ENCODE data around the gene GNAI3.

The GNAI3 gene

GRCh38 chr1:109548321-109549267 is at the start of gene GNAI3:
GNAI3 (plus strand) TSS chr1:109548615; CDS start chr1:109548721, 106 bp downstream.
- peak; percentile 97 for DNase-seq

DNA sequence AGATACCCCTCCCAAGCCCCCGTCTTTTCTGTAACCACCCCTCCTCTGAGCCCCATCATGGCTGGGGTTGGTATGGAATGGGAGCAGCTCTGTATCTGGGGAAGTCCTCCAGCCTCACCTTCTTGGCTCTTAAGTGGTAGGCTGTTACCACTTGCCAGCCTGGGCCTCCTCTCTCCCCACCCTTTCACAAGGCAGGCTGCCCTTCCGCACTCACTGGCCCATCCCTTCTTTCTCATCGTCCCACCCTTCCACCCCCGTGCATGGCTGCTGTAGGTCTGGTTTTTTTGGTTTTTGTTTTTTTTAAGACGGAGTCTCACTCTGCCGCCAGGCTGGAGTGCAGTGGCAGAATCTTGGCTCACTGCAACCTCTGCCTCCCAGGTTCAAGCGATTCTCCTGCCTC is 49.3 kb upstream of the GNAI3 start:
- no peak for DNase-seq

DNA sequence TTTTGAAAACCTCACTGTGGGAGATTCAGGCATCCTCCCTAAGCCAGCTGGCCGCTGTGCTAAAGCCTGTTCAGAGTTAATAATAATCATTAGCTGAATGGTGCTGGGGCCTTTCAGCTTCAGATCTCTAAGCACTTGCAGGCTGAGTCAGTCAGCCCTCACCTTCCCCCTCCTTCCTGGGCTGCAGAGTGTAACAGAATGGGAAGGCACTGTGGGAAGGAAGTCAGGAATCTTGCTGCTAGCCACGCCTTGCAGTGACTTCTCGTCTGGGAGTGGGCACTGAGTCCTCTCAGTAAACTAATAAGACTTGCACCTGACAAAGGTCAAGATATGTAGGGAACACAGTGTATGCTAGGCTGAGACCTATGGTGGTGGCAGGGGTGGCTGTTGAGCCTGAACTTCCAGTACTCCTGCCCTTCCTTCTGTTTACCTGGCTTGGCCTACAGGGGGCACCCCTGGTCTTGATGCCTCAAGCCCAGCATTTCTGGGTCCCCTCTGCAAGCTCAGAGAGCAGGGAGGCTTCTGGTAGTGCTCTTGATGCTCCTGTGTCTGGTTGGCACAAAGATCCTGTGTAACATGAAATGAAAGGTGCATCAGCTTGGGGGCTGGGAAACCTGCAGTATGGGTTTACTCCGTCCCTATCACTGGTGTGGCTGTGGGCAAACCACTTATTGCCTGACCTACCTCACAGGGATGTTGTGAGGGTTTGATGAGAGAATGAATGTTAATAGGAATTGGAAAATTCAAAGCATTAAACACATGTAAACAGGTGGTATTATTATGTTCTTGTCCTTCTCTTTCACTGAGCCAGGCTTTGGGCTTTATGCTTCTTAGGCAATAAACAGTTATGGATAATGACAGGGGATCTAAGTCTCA is 48.5 kb upstream of the GNAI3 start:
- no peak for DNase-seq

DNA sequence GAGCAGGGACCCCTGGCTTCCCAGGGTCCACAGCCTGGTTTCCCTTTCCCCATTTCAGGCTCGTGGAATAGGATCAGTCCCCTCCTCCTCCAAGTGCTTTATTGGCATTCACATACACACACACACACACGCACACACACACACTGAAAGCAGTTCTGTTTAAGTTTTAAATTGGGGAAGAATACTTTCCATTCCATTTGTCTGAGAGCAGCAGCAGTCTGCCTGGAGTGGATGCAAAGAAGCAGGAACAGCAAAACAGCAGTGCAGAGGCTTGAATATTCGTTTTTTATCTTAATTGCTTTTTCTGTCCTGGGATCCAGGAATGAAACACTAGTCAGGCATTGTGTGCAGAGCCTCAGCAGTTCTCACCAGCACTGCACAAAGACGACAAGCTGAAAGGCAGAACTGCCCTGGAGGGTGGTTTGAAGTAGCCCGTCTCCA is 47.5 kb upstream of the GNAI3 start:
- DNase-seq = no peak

GRCh38 chr1:109501644-109502363 is 46.6 kb upstream of the GNAI3 start:
- DNase-seq = no peak

- no peak for DNase-seq
Measured at GRCh38 chr1:109502364-109502851, 46.0 kb upstream of the GNAI3 start.

GRCh38 chr1:109503935-109504334 is 44.5 kb upstream of the GNAI3 start:
- no peak for DNase-seq

GRCh38 chr1:109504974-109505373 is 43.4 kb upstream of the GNAI3 start:
- no peak for DNase-seq

DNA sequence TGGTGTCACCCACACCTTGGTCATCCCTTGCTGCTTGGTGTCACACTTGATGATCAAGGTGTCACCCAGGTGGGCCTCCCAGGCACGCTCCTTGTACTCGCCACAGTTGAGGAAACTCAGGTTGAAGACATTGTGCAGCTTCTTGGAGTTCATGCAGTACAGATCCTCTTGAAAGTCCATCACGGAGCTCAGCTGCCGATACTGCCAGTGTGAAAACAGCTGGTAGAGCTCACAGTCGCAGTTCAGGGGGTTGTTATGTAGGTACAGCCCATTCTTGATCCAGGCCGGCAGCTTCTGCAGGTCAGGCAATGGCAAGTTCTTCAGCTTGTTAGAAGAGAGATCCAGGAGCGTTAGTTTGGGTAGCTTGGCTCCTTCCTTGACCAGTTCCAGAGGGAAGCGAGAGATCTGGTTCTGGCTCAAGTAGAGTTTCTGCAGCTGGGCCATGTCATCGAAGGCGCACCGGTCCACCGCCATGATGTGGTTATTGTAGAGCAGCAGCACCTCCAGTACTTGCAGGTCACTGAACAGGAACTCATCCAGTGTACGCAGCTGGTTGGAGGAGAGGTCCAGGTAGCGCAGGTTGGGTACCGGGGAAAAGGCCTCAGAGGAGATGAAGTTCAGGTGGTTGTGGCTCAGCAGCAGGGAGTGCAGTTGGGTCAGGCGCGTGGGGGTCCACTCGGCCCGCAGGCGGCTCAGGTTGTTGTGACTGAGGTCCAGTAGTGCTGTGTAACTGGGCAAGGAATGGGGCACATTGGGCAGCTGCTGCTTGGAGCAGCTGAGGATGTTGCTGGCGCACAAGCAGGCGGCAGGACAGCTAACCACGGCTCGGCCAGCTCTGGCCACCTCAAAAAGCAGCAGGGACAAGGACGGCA is 40.2 kb upstream of the GNAI3 start:
- DNase-seq = no peak

GRCh38 chr1:109508873-109509175 is 39.6 kb upstream of the GNAI3 start:
- DNase-seq = no peak

DNA sequence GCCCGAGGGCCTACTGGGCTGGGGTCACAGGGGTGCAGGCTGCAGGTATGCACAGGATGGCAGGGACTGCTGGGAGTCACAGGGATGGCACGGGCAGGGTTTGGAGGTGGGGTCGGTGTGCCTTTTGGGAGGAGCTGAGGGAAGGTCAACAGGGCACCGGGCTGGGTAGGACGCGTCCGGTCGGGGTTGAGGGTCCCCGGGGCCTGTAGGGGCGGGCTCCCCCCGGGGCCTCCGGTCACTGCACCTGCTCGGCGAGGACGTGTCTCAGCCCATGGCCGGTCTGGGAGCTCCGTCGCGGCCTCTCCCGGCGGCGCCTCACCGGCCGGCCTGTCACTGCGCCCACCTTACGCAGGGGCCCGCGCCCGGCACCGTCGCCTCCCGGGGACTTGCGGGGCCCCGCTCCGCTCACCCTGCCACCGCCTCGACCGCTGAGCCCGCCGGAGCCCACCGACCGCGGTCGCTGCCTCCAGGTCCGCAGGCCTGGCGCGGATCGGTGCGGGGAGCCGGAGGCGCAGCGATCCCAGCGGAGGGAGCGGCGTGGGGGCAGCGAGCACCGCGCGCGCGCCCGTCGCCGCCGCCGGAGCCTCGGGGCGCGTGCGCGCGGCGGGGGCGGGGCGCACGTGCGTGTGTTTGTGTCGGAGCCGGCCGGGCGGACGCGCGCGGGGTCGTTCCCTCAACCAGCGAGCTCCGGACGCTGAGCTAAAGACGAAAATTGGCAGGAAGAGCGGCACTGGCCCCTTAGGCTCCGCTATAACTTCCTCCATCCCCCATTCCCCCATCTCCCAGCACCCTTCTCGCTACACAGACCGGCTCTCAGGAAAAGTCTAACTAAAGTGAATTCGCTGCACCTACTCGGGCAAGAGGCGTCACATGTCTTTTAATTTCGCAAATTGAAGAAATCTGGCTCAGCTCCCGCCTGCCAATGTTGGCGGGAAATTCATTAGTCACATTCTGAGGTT is 39.0 kb upstream of the GNAI3 start, which contains the start of gene AMIGO1:
AMIGO1 (minus strand) TSS at position 552 of the 959 bp plus-strand sequence. CDS start 815 bp downstream, outside the sequence.
- DNase-seq = peak; percentile 75

- DNase-seq = no peak
Measured at GRCh38 chr1:109513110-109513710, 35.2 kb upstream of the GNAI3 start.

DNA sequence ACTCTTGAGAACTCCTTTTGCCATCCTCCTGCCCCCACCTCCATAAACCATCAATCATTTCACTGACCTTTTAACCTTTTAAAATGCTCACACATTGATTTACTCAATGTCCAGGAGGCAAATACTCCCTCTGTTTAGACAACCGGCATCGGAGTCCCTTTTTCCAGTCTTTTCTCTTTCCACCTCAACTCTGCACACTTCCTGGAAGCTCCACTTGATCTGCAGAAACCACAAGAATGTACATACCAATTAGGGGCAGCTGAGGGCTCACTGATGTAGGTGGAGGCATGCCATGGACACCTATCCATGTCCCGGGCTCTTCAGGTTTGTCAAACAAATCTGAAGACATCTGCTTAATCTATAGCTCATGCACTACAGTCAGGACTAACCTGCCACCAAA is 33.6 kb upstream of the GNAI3 start:
- no peak for DNase-seq

GRCh38 chr1:109516872-109517271 is 31.5 kb upstream of the GNAI3 start:
- DNase-seq = no peak

DNA sequence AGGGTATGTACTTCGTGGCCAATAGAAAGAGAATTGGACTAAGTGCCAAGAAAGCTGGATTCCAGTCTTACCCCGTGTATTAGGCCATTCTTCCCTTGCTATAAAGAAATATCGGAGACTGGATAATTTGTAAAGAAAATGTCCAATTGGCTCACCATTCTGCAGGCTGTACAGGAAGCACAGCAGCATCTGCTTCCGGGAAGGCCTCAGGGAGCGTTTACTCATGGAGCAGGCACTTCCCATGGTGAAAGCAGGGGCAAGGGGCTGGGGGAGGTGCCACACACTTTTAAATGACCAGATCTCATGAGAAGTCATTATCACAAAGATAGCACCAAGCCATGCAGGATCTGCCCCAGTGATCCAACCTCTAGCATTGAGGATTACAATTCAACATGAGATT is 31.1 kb upstream of the GNAI3 start:
- no peak for DNase-seq

GRCh38 chr1:109521002-109521951 is 27.1 kb upstream of the GNAI3 start:
- DNase-seq = no peak

GRCh38 chr1:109522026-109522425 is 26.4 kb upstream of the GNAI3 start:
- DNase-seq = no peak

GRCh38 chr1:109523706-109524105 is 24.7 kb upstream of the GNAI3 start:
- DNase-seq = no peak
